SK-MEL-5 (cell line): ENCODE measurements around the gene CXorf65. TPM values are rescaled to one million over a fixed set of nuclear protein-coding genes. Genes with fewer than 3 reads are reported as not detected.

Experiments used
- DNase-seq: peaks from one replicate; pipeline ENCODE4 v3.0.0-alpha.2; 2016; ENCODE audit warnings: low read depth, low spot score
- in situ Hi-C: cut with HindIII; loops from 2 replicates; pipeline ENCODE4 v1.10.0; 2016; ENCODE audit warnings: low sequenced_read_pairs, high pct_unique_total_duplicates, low pct_unique_long_range_greater_than_20kb
- small RNA-seq, 2 experiments: library from RNA; depleted of rRNA; stranded (forward); fragments of <200 nt; gene quantifications; one replicate each; pipeline ENCODE3, GENCODE V24; 2014
- total RNA-seq: library from RNA; depleted of rRNA; stranded (reverse); fragments of >200 nt; shearing (Covaris generic); gene quantifications from 2 replicates; pipeline ENCODE4 v1.2.3, GENCODE V29; 2014; rRNA removed

CXorf65 gene
- total RNA-seq, 1 experiment from 2014 or later, result not detected

- in situ Hi-C loops, result no loop called here
These were observed 20.6 kb downstream of the CXorf65 start for GRCh38 chrX:71085900-71086299.

DNA sequence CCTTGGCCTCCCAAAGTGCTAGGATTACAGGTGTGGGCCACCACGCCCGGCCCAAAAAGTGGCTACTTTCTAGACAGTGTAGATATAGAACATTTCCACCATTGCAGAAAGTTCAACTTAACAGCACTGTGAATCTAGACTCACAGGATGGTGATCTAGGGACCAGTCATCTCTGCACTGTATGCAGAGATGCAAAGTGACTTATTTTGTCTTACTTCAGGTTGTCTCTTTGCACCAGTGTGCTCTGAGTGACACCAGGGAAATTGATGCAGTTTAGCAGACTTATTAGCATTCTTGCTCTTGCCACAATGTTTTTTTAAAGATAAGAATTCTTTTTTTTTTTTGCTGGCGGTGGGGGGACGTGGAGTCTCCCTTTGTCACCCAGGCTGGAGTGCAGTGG is 23.7 kb downstream of the CXorf65 start:
- in situ Hi-C loops, result no loop called here
- no peak for DNase-seq

More at GRCh38 chrX:71085900-71086299, 20.6 kb downstream of the CXorf65 start:
- DNase-seq, result no peak

- in situ Hi-C loops, result no loop called here
- no peak for DNase-seq
These were observed 24.4 kb downstream of the CXorf65 start for GRCh38 chrX:71082124-71082647.

GRCh38 chrX:71081330-71082123 is 25.0 kb downstream of the CXorf65 start:
- DNase-seq, result no peak

DNA sequence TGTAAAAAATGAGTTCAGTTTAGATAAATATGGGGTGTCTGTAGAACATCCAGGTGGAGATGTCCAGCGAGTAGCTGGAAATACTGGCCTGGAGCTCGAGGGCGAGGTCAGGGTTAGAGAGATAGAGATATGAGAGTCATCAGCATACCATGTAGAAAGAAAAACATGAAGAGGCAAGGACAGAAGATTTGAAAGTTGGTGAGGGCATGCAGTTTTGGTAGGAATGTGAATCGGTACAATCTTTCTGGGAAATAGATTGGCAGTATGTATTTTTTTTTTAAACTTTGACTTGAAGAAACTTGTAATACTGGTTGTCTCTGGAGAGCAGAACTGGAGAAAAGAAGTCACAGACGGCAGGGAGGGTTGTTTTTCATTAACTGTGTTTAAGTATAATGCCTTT is 36.0 kb downstream of the CXorf65 start:
- in situ Hi-C loops, result no loop called here

More at GRCh38 chrX:71081330-71082123, 25.0 kb downstream of the CXorf65 start:
- in situ Hi-C loops, result no loop called here

GRCh38 chrX:71068044-71068918 is 38.3 kb downstream of the CXorf65 start, which contains the start of gene SNX12:
SNX12 (minus strand) TSS chrX:71068334; CDS start chrX:71068306, 28 bp downstream.
- peak; percentile 93 for DNase-seq
- in situ Hi-C loops, result no loop called here

More for the DNA sequence above, 36.0 kb downstream of the CXorf65 start:
- no peak for DNase-seq

DNA sequence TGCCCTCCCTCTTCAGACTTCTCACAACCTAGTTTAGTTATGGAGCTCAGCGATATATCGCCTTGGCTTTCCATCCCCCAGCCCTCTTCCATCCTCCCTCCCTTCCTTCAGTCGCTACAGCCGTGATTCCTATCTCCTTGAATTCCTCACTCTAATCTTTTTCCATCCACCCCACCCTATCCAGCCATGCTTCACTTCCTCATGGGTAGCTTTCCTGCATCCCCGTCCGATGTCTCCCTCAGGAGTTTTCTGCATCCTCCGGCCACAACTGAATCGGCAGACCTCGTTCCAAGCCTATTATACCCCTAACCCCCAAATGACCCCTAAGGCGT is 38.9 kb downstream of the CXorf65 start:
- in situ Hi-C loops, result no loop called here
- DNase-seq, result no peak

DNA sequence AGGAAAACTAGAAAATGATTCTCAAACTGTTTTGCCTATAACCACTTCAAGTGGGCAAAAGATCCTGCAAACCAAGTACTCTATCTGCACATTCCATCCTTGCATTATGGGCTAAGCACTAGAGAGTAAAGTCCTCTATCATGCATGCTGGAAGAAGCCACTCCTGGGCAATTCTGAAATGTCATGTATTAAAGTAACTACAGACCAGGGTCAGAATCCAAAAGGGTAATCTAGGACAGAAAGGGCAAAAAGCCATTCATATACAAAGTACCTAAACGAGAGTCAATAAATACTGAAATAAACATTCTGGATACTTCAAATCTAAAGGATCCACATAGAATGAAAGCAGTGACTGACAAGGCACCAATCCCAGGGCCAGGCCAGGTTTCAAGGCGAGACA is 39.5 kb downstream of the CXorf65 start:
- no peak for DNase-seq

GRCh38 chrX:71060127-71060526 is 46.4 kb downstream of the CXorf65 start:
- DNase-seq, result no peak
- in situ Hi-C loops, result no loop called here

More for the DNA sequence above, 39.5 kb downstream of the CXorf65 start:
- in situ Hi-C loops, result no loop called here

- in situ Hi-C loops, result no loop called here
- DNase-seq, result no peak
These were observed 48.6 kb downstream of the CXorf65 start for GRCh38 chrX:71057848-71058530.

- no peak for DNase-seq
- in situ Hi-C loops, result no loop called here
These were observed 49.7 kb downstream of the CXorf65 start for GRCh38 chrX:71056867-71057266.

Small RNA genes within 50 kb of the gene (small RNA-seq; reads per million reads assigned to genes)
- gene CXorf65, result 0 to 0.04 reads per million in 2 experiments

Other genes with a start within 250 kb of the CXorf65 start
- gene TEX11, start 198.0 kb downstream of the CXorf65 start, total RNA-seq, result 0.11 TPM in 1 of 2 replicates, not detected in the other
- 0.16 TPM in 1 of 2 replicates, not detected in the other for gene SLC7A3, start 175.6 kb downstream of the CXorf65 start, total RNA-seq
- gene SNX12, start 38.4 kb downstream of the CXorf65 start, total RNA-seq, result 91.7 and 94.2 TPM in 2 replicates
- gene FOXO4, start 10.9 kb downstream of the CXorf65 start, total RNA-seq, result 6.7 TPM in 2 replicates
- not detected in 2 replicates for gene IL2RG, start 4.8 kb upstream of the CXorf65 start, total RNA-seq
- 13.5 and 14.1 TPM in 2 replicates for gene MED12, start 11.9 kb upstream of the CXorf65 start, total RNA-seq
- gene NLGN3, start 38.1 kb upstream of the CXorf65 start, total RNA-seq, result 0.05 and 0.24 TPM in 2 replicates
- gene GJB1, start 116.5 kb upstream of the CXorf65 start, total RNA-seq, result 351 and 367 TPM in 2 replicates
- gene ZMYM3, start 147.4 kb upstream of the CXorf65 start, total RNA-seq, result 15.0 and 17.3 TPM in 2 replicates
- 496 and 503 TPM in 2 replicates for gene NONO, start 176.9 kb upstream of the CXorf65 start, total RNA-seq
- 0.32 and 0.59 TPM in 2 replicates for gene ITGB1BP2, start 195.0 kb upstream of the CXorf65 start, total RNA-seq